Esophagus squamous epithelium (tissue), 5 donors: ENCODE data around the gene CFAP20DC. TPM values are rescaled to one million over a fixed set of nuclear protein-coding genes. Genes with fewer than 3 reads are reported as not detected.
A peak's percentile ranks its signal among the peaks of the same experiment; 100 is the strongest.

Experiments
- DNase-seq: peaks from one replicate; lab custom pipeline; 2025; lab: John Stamatoyannopoulos, UW
- H3K27ac ChIP-seq, 4 donors: fragments of 200-600 bp; sonication (generic); one replicate each; pipeline ENCODE4 v1.5.1; 2016 to 2019; ENCODE audit warnings: mild to moderate bottlenecking in 1 of 4
- H3K27me3 ChIP-seq, 4 donors: fragments of 200-600 bp; sonication (generic); 1 replicate in 3 of 4; 2 replicates in 1 of 4; pipeline versions ENCODE4 v1.5.1 to v1.6.0; 2017 to 2021; ENCODE audit warnings: antibody characterized with exemption in 1 of 4
- H3K36me3 ChIP-seq, 3 donors: fragments of 200-600 bp; sonication (generic); one replicate each; pipeline ENCODE4 v1.5.1; 2016 to 2019
- H3K4me1 ChIP-seq, 3 donors: fragments of 200-600 bp; sonication (generic); one replicate each; pipeline ENCODE4 v1.5.1; 2017 to 2019
- H3K4me3 ChIP-seq, 4 donors: fragments of 200-600 bp; sonication (generic); 1 replicate in 3 of 4; 2 replicates in 1 of 4; pipeline ENCODE4 v1.5.1; 2016 to 2019; ENCODE audit warnings: mild to moderate bottlenecking in 2 of 4, moderate library complexity in 1 of 4
- H3K9me3 ChIP-seq, 3 donors: fragments of 200-600 bp; sonication (generic); one replicate each; pipeline ENCODE4 v1.5.1; 2016 to 2019
- POLR2A ChIP-seq, 4 donors: fragments of 450-650 bp; IDR thresholded peaks; one replicate each; pipeline ENCODE4 v1.6.1; 2017; ENCODE audit warnings: antibody characterized with exemption in 4 of 4, mild to moderate bottlenecking in 4 of 4, moderate library complexity in 3 of 4
- WGBS, 2 donors: methylation state at CpG; one replicate each; pipeline ENCODE4 v1.1.5; 2018; 5-methylcytosine and 5-hydroxymethylcytosine counted together
- intact Hi-C: fragments of 100-400 bp; cut with DNase I; formaldehyde crosslinking; loops from one replicate; pipeline ENCODE4 v1.15.0; 2022
- total RNA-seq, 4 donors: library from RNA; depleted of rRNA; stranded (reverse); fragments of >200 nt; gene quantifications; one replicate each; pipeline ENCODE4 v1.1.0, GENCODE V29; 2016
- TF ChIP-seq, protein P1 (sequence below), 6 experiments: fragments of 450-650 bp in 4 of 6; fragments of 200-600 bp in 2 of 6; sonication (generic) in 2 of 6; IDR thresholded peaks; one replicate each; pipeline ENCODE4 v1.5.1; 2016 to 2019; ENCODE audit warnings: antibody characterized with exemption in 6 of 6, mild to moderate bottlenecking in 4 of 6, moderate library complexity in 4 of 6
- donor health status: DM: yes; HTN: yes; CAD: no.

CFAP20DC gene
- total RNA-seq, 4 donors from 2014 or later, result 9.8 to 15.5 (median 10.8) TPM

DNA sequence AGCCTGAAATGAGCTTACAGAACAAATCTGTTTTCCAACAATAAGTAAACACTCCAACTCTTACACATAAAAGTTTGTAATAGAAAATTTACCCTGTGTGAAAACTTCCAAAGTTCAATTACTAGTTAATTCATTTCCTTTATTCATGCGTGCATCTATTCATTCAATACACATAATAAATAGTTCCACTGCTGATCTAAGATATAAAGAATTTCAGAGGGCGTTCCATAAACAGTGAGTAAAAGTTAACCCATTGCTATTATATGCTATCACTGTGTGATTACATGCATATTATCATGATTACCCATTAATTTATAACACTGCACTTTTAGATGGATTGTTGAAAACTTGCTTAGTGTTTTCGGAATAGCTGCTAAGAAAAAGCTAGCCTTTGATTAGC is 36.2 kb upstream of the CFAP20DC start:
- no peak overlapping the region for H3K4me3 ChIP-seq
- no peaks in the 10 kb centered on the region for H3K27me3 ChIP-seq
- H3K9me3 ChIP-seq, result no peaks in the 10 kb centered on the region
- no peak for DNase-seq
- no peak overlapping the region for H3K27ac ChIP-seq
- TF ChIP-seq POLR2A (IDR thresholded peaks at IDR 0.05), result no peak
- TF ChIP-seq, protein P1, sequence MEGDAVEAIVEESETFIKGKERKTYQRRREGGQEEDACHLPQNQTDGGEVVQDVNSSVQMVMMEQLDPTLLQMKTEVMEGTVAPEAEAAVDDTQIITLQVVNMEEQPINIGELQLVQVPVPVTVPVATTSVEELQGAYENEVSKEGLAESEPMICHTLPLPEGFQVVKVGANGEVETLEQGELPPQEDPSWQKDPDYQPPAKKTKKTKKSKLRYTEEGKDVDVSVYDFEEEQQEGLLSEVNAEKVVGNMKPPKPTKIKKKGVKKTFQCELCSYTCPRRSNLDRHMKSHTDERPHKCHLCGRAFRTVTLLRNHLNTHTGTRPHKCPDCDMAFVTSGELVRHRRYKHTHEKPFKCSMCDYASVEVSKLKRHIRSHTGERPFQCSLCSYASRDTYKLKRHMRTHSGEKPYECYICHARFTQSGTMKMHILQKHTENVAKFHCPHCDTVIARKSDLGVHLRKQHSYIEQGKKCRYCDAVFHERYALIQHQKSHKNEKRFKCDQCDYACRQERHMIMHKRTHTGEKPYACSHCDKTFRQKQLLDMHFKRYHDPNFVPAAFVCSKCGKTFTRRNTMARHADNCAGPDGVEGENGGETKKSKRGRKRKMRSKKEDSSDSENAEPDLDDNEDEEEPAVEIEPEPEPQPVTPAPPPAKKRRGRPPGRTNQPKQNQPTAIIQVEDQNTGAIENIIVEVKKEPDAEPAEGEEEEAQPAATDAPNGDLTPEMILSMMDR (IDR thresholded peaks at IDR 0.05), result no peak
- intact Hi-C loops, result no loop called here
- peaks cover 0 to 21% (median 0%) of the 10 kb centered on the region in 3 donors for H3K4me1 ChIP-seq
- 54 to 58% methylated on average over 3 of the region's 3 CpGs for WGBS, 2 donors
- no peaks in the 10 kb centered on the region for H3K36me3 ChIP-seq

DNA sequence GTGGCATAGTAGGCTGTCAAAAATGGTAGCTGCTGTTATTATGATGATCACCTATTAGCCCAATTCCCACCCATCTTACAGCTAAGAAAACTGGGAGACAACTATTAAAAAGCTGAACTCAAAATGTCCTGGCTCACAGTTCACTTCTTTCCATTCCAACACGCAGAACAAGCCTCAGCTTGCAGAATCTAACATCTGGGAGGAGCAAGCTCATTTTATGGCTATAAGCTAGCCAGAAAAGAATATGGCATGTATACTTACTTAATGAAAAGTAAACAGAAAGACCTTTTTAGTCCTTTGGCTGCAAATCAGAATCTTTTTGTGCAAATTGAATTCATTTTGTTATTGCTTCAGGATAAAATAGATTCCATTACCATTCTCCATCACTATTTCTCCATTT is 34.8 kb upstream of the CFAP20DC start:
- no peak for TF ChIP-seq POLR2A (IDR thresholded peaks at IDR 0.05)
- TF ChIP-seq, protein P1 (IDR thresholded peaks at IDR 0.05), result no peak
- Histone ChIP-seq H3K9me3 (no peaks in the 10 kb centered on the region), H3K4me3 (no peak overlapping the region), H3K4me1 (peaks cover 0 to 22% (median 0%) of the 10 kb centered on the region in 3 donors), H3K27ac (peak overlapping the region in 3 of 4 donors; percentile 35 to 68 (median 49)), H3K36me3 (no peaks in the 10 kb centered on the region), H3K27me3 (no peaks in the 10 kb centered on the region)
- no peak for DNase-seq
- intact Hi-C loops, result no loop called here
- 38 to 41% methylated on average over 1 of the region's 1 CpG for WGBS, 2 donors

DNA sequence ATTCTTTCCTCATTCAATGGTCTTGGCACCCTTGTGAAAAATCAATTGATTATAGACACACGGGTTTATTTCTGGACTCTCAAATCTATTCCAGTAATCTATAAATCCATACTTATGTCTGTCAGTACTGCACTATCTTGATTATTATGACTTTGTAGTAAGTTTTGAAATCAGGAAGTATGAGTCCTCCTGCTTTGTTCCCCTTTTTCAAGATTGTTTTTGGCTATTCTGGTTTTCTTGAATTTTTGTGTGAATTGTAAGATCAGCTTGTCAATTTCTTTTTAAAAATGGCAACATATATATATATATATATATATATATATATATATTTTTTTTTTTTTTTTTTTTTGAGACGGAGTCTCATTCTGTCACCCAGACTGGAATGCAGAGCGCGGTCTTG is 32.3 kb upstream of the CFAP20DC start:
- intact Hi-C loops, result no loop called here
- no peak overlapping the region for H3K27ac ChIP-seq
- peaks cover 0 to 22% (median 0%) of the 10 kb centered on the region in 3 donors for H3K4me1 ChIP-seq
- no peaks in the 10 kb centered on the region for H3K36me3 ChIP-seq
- no peaks in the 10 kb centered on the region for H3K27me3 ChIP-seq
- H3K9me3 ChIP-seq, result no peaks in the 10 kb centered on the region
- no peak overlapping the region for H3K4me3 ChIP-seq
- WGBS, 2 donors, result 75 to 85% methylated on average over 4 of the region's 4 CpGs
- TF ChIP-seq POLR2A (IDR thresholded peaks at IDR 0.05), result no peak
- TF ChIP-seq, protein P1 (IDR thresholded peaks at IDR 0.05), result no peak
- no peak for DNase-seq

DNA sequence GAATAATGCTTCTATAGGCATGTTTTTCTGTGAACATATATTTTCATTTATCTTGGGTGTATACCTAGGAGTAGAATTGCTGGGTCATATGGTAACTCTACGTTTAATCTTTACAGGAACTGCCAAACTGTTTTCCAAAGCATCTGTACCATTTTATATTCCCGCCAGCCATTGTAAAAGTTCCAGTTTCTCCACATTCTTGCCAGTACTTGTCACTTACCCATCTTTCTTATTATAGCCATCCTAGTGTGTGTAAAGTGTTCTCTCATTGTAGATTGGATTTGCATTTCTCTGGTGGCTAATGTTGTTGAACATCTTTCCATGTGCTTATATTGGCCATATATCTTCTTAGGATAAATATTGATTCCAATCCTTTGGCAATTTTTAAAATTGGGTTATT is 31.2 kb upstream of the CFAP20DC start:
- no peaks in the 10 kb centered on the region for H3K9me3 ChIP-seq
- intact Hi-C loops, result no loop called here
- H3K27me3 ChIP-seq, result no peaks in the 10 kb centered on the region
- H3K4me1 ChIP-seq, result peaks cover 0 to 22% (median 0%) of the 10 kb centered on the region in 3 donors
- 30 to 51% methylated on average over 2 of the region's 2 CpGs for WGBS, 2 donors
- no peak for DNase-seq
- H3K36me3 ChIP-seq, result no peaks in the 10 kb centered on the region
- H3K27ac ChIP-seq, result no peak overlapping the region
- no peak overlapping the region for H3K4me3 ChIP-seq
- no peak for TF ChIP-seq POLR2A (IDR thresholded peaks at IDR 0.05)

DNA sequence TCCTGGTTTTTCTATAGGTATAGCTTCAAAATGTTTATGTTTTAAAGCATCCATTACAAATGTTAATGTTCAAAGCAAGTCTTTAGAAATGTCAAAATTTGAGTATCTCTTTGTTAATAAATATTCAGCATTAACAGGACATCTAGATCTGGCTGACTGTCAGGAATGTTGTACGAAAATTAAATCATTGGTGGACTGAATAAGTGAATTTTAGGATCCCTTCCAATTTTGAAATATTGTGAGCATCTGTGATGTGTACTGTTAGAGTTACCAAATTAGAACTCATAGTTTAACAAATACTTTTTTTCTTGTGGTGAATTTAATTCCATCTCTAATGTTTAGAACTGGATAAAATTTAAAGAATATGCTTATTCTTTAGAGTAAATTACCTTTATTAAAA is 30.1 kb upstream of the CFAP20DC start:
- DNase-seq, result no peak
- intact Hi-C loops, result no loop called here
- no peak for TF ChIP-seq POLR2A (IDR thresholded peaks at IDR 0.05)
- Histone ChIP-seq H3K4me3 (no peak overlapping the region), H3K36me3 (no peaks in the 10 kb centered on the region), H3K4me1 (peaks cover 0 to 19% (median 0%) of the 10 kb centered on the region in 3 donors), H3K27me3 (no peaks in the 10 kb centered on the region), H3K27ac (no peak overlapping the region), H3K9me3 (no peaks in the 10 kb centered on the region)
- WGBS, 2 donors, result 31 to 59% methylated on average over 1 of the region's 1 CpG

DNA sequence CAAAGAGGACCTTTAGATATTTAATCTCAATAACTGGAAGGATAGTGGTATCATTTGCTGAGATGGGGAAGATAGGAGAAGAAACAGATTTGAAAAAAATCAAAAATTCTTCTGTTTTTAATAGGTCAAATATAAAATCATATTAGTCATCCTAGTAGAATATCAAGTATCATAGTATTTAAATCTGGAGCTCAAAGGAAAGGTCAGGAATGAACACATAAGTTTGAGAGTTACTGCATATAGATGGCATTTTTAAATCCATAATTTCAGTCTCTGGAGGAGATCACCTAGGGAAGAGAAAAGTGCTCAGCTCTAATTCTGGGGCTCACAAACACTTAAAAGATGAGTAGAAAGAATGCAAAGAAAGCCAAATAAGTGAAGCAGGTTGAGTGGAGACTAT is 24.9 kb upstream of the CFAP20DC start:
- TF ChIP-seq, protein P1 (IDR thresholded peaks at IDR 0.05), result no peak
- TF ChIP-seq POLR2A (IDR thresholded peaks at IDR 0.05), result no peak
- H3K36me3 ChIP-seq, result no peaks in the 10 kb centered on the region
- H3K9me3 ChIP-seq, result no peaks in the 10 kb centered on the region
- H3K27me3 ChIP-seq, result no peaks in the 10 kb centered on the region
- intact Hi-C loops, result no loop called here
- H3K27ac ChIP-seq, result no peak overlapping the region
- H3K4me3 ChIP-seq, result no peak overlapping the region
- no peaks in the 10 kb centered on the region for H3K4me1 ChIP-seq
- no peak for DNase-seq
